ENCODE results near the gene STARD7.
A peak's percentile ranks its signal among the peaks of the same experiment; 100 is the strongest.

Gene STARD7

GRCh38 chr2:96195410-96196066 lies 13.1 kb downstream of the STARD7 start:
- no peak overlapping the region for H3K4me3 ChIP-seq
- peaks cover 44 to 49% (median 48%) of the 10 kb centered on the region in 3 donors for H3K36me3 ChIP-seq
- H3K27ac ChIP-seq: no peak overlapping the region
- DNase-seq: no peak
- TF ChIP-seq CTCF (IDR thresholded peaks at IDR 0.05): no peak
- peaks cover 0 to 21% (median 4%) of the 10 kb centered on the region in 4 donors for H3K4me1 ChIP-seq
- no peaks in the 10 kb centered on the region for H3K27me3 ChIP-seq
- intact Hi-C loops (cut with DNase I; ENCODE audit: low total_unique reads): no loop called here
- no peaks in the 10 kb centered on the region for H3K9me3 ChIP-seq

GRCh38 chr2:96191937-96192670 lies 16.5 kb downstream of the STARD7 start:
- Histone ChIP-seq H3K4me3 (no peak overlapping the region), H3K27me3 (no peaks in the 10 kb centered on the region), H3K27ac (no peak overlapping the region), H3K4me1 (peaks cover 0 to 8% (median 0%) of the 10 kb centered on the region in 4 donors), H3K36me3 (peaks cover 62 to 79% (median 79%) of the 10 kb centered on the region in 3 donors), H3K9me3 (no peaks in the 10 kb centered on the region)
- no peak for TF ChIP-seq CTCF (IDR thresholded peaks at IDR 0.05)
- no peak for DNase-seq
- intact Hi-C loops (cut with DNase I; ENCODE audit: low total_unique reads): no loop called here

GRCh38 chr2:96188821-96189526 lies 19.7 kb downstream of the STARD7 start:
- intact Hi-C loops (cut with DNase I; ENCODE audit: low total_unique reads): no loop called here
- Histone ChIP-seq H3K27ac (no peak overlapping the region), H3K27me3 (no peaks in the 10 kb centered on the region), H3K4me3 (no peak overlapping the region), H3K9me3 (no peaks in the 10 kb centered on the region), H3K4me1 (peaks cover 0 to 17% (median 0%) of the 10 kb centered on the region in 4 donors), H3K36me3 (peaks cover 82 to 97% (median 96%) of the 10 kb centered on the region in 3 donors)
- no peak for TF ChIP-seq CTCF (IDR thresholded peaks at IDR 0.05)
- DNase-seq: no peak

GRCh38 chr2:96186562-96186961 lies 22.1 kb downstream of the STARD7 start:
- H3K9me3 ChIP-seq: no peaks in the 10 kb centered on the region
- H3K4me1 ChIP-seq: peaks cover 0 to 17% (median 0%) of the 10 kb centered on the region in 4 donors
- H3K27ac ChIP-seq: peak overlapping the region in 1 of 2 donors; percentile 11
- H3K27me3 ChIP-seq: no peaks in the 10 kb centered on the region
- H3K4me3 ChIP-seq: no peak overlapping the region
- peaks cover 58 to 80% (median 79%) of the 10 kb centered on the region in 3 donors for H3K36me3 ChIP-seq
- intact Hi-C loops (cut with DNase I; ENCODE audit: low total_unique reads): no loop called here
- TF ChIP-seq CTCF (IDR thresholded peaks at IDR 0.05): no peak
- DNase-seq: no peak

- Histone ChIP-seq H3K27me3 (no peaks in the 10 kb centered on the region), H3K4me1 (peaks cover 0 to 17% (median 0%) of the 10 kb centered on the region in 4 donors), H3K27ac (no peak overlapping the region), H3K9me3 (no peaks in the 10 kb centered on the region), H3K36me3 (peaks cover 47 to 69% (median 69%) of the 10 kb centered on the region in 3 donors), H3K4me3 (no peak overlapping the region)
- DNase-seq: no peak
- no peak for TF ChIP-seq CTCF (IDR thresholded peaks at IDR 0.05)
- intact Hi-C loops (cut with DNase I; ENCODE audit: low total_unique reads): no loop called here
These were observed 23.1 kb downstream of the STARD7 start for GRCh38 chr2:96185516-96185915.

Measured in tibial artery (tissue), 4 donors.